Mammary microvascular endothelial cell (primary cell): Measurements from ENCODE around the gene TULP4. TPM values are rescaled to one million over a fixed set of nuclear protein-coding genes. Genes with fewer than 3 reads are reported as not detected.

ENCODE experiments used
- total RNA-seq: library from RNA; depleted of rRNA; stranded (reverse); fragments of >200 nt; gene quantifications from 2 replicates; pipeline ENCODE4 v1.2.3, GENCODE V29; 2015

The TULP4 gene
- 15.4 and 30.6 TPM in 2 replicates for total RNA-seq

GRCh38 chr6:158312165-158312564 lies at the start of gene TULP4:
TULP4 (plus strand) TSS chr6:158312465; CDS start chr6:158314017, 1,552 bp downstream.

GRCh38 chr6:158559895-158560835 lies 247.9 kb downstream of the TULP4 start, which contains the start of gene TMEM181:
TMEM181 (plus strand) TSS chr6:158560091; CDS start chr6:158560225, 134 bp downstream.

Other genes with a start within 250 kb of the TULP4 start
- gene SERAC1, start 144.2 kb upstream of the TULP4 start, total RNA-seq: 3.4 and 3.6 TPM in 2 replicates
- gene GTF2H5, start 144.1 kb upstream of the TULP4 start, total RNA-seq: 9.3 and 9.9 TPM in 2 replicates
- 24.7 and 25.9 TPM in 2 replicates for gene TMEM181, start 247.6 kb downstream of the TULP4 start, total RNA-seq